Natural killer cell (primary cell): ENCODE results near the gene COL25A1. TPM values are rescaled to one million over a fixed set of nuclear protein-coding genes. Genes with fewer than 3 reads are reported as not detected.

Experiments
- ATAC-seq, 3 donors: fragments of 150-1000 bp in 2 of 3; fragments of 200-7000 bp in 1 of 3; cut with Tn5 transposase; 1 replicate in 1 of 3; 2 replicates in 2 of 3; pipeline ENCODE4 v1.10.0; 2021; ENCODE audit warnings: mild to moderate bottlenecking in 2 of 3, moderate library complexity in 2 of 3
- DNase-seq, 2 donors: peaks; one replicate each; pipeline versions ENCODE4 v3.0.0 to v3.0.0-alpha.2; 2013 to 2021; ENCODE audit warnings: mixed read lengths in 1 of 2
- H3K27ac ChIP-seq: one replicate; pipeline ENCODE4 v1.5.1; 2013; ENCODE audit warnings: mild to moderate bottlenecking, low read length
- H3K27me3 ChIP-seq: one replicate; pipeline ENCODE4 v1.6.1; 2013; ENCODE audit warnings: low read length; ENCODE audit not compliant: control insufficient read depth, insufficient read depth
- H3K36me3 ChIP-seq: one replicate; pipeline ENCODE4 v1.6.1; 2013; ENCODE audit warnings: low read length; ENCODE audit not compliant: control insufficient read depth, insufficient read depth
- H3K4me1 ChIP-seq: one replicate; pipeline ENCODE4 v1.6.1; 2013; ENCODE audit warnings: low read length; ENCODE audit not compliant: control insufficient read depth, insufficient read depth
- H3K4me3 ChIP-seq: one replicate; pipeline ENCODE4 v1.5.1; 2013; ENCODE audit warnings: low read length
- H3K9me3 ChIP-seq: one replicate; pipeline ENCODE4 v1.6.1; 2013; ENCODE audit warnings: low read length; ENCODE audit not compliant: control insufficient read depth, insufficient read depth
- H3K27ac Mint-ChIP-seq, 2 donors: one replicate each; pipeline ENCODE4 v1.8.0; 2022; ENCODE audit warnings: mild to moderate bottlenecking in 2 of 2, mixed read lengths in 2 of 2, moderate library complexity in 1 of 2
- H3K27me3 Mint-ChIP-seq, 2 donors: one replicate each; pipeline ENCODE4 v1.8.0; 2022; ENCODE audit warnings: low read depth in 2 of 2, mixed read lengths in 2 of 2
- H3K36me3 Mint-ChIP-seq: one replicate; pipeline ENCODE4 v1.8.0; 2022; ENCODE audit warnings: mixed read lengths
- H3K4me1 Mint-ChIP-seq, 2 donors: one replicate each; pipeline ENCODE4 v1.8.0; 2022; ENCODE audit warnings: mixed read lengths in 2 of 2
- H3K4me3 Mint-ChIP-seq: one replicate; pipeline ENCODE4 v1.8.0; 2022; ENCODE audit warnings: mild to moderate bottlenecking, moderate library complexity, mixed read lengths
- H3K9me3 Mint-ChIP-seq, 2 donors: one replicate each; pipeline ENCODE4 v1.8.0; 2022; ENCODE audit warnings: mixed read lengths in 2 of 2
- CTCF ChIP-seq: fragments of 200-600 bp; IDR thresholded peaks from one replicate; pipeline ENCODE4 v1.8.0; 2022; ENCODE audit warnings: antibody characterized with exemption
- WGBS: methylation state at CpG from one replicate; pipeline ENCODE4 v1.1.7; 2013; ENCODE audit warnings: missing lambda C conversion rate; ENCODE audit not compliant: insufficient coverage; 5-methylcytosine and 5-hydroxymethylcytosine counted together
- intact Hi-C: fragments of 100-400 bp; cut with micrococcal nuclease; formaldehyde crosslinking; loops from one replicate; pipeline ENCODE4 v1.14.2; 2022
- total RNA-seq, 4 donors: library from RNA; stranded (reverse); fragments of 120-200 nt in 1 of 4; gene quantifications; one replicate each; pipeline versions ENCODE4 v1.2.3 to v1.2.4, GENCODE V29; 2013 to 2022

Gene COL25A1
- total RNA-seq, 3 donors from 2014 or later (not counting 1 experiment from before 2014, with no cell fraction given), result 0.08 TPM; not detected in 2

GRCh38 chr4:108890484-108890881 lies 412.0 kb downstream of the COL25A1 start:
- Mint-ChIP-seq H3K27ac (no peak overlapping the region), H3K9me3 (no peaks in the 10 kb centered on the region), H3K4me3 (no peak overlapping the region), H3K36me3 (no peaks in the 10 kb centered on the region), H3K27me3 (peaks cover 0 to 6% of the 10 kb centered on the region in 2 donors), H3K4me1 (no peaks in the 10 kb centered on the region)
- H3K36me3 ChIP-seq, result no peaks in the 10 kb centered on the region
- no peak overlapping the region for H3K4me3 ChIP-seq
- no peak overlapping the region for H3K27ac ChIP-seq
- no peak for TF ChIP-seq CTCF
- H3K9me3 ChIP-seq, result no peaks in the 10 kb centered on the region
- H3K27me3 ChIP-seq, result no peaks in the 10 kb centered on the region
- intact Hi-C loops, result no loop called here
- ATAC-seq (no peak), DNase-seq (no peak)
- 50% methylated on average over 2 of the region's 2 CpGs for WGBS
- no peaks in the 10 kb centered on the region for H3K4me1 ChIP-seq

- Mint-ChIP-seq H3K4me3 (no peak overlapping the region), H3K9me3 (no peaks in the 10 kb centered on the region), H3K36me3 (no peaks in the 10 kb centered on the region), H3K27ac (no peak overlapping the region), H3K4me1 (no peaks in the 10 kb centered on the region), H3K27me3 (peaks cover 0 to 6% of the 10 kb centered on the region in 2 donors)
- 72% methylated on average over 8 of the region's 8 CpGs for WGBS
- no peak for ATAC-seq
- intact Hi-C loops, result no loop called here
- H3K36me3 ChIP-seq, result no peaks in the 10 kb centered on the region
- H3K27me3 ChIP-seq, result no peaks in the 10 kb centered on the region
- no peak for DNase-seq
- no peak overlapping the region for H3K4me3 ChIP-seq
- no peak for TF ChIP-seq CTCF
- no peak overlapping the region for H3K27ac ChIP-seq
- H3K9me3 ChIP-seq, result no peaks in the 10 kb centered on the region
- H3K4me1 ChIP-seq, result no peaks in the 10 kb centered on the region
These were observed 412.6 kb downstream of the COL25A1 start for GRCh38 chr4:108889696-108890483.

- no CpG with 5 or more reads among the region's 1 CpG for WGBS
- Mint-ChIP-seq H3K36me3 (no peaks in the 10 kb centered on the region), H3K4me1 (no peaks in the 10 kb centered on the region), H3K4me3 (no peak overlapping the region), H3K27ac (no peak overlapping the region), H3K9me3 (no peaks in the 10 kb centered on the region), H3K27me3 (peaks cover 0 to 6% of the 10 kb centered on the region in 2 donors)
- Histone ChIP-seq H3K4me1 (no peaks in the 10 kb centered on the region), H3K27me3 (no peaks in the 10 kb centered on the region), H3K27ac (no peak overlapping the region), H3K4me3 (no peak overlapping the region), H3K36me3 (no peaks in the 10 kb centered on the region), H3K9me3 (no peaks in the 10 kb centered on the region)
- ATAC-seq (no peak), DNase-seq (no peak)
- TF ChIP-seq CTCF, result no peak
- intact Hi-C loops, result no loop called here
These were observed 413.7 kb downstream of the COL25A1 start for GRCh38 chr4:108888769-108889168.

GRCh38 chr4:108887034-108887433 lies 415.4 kb downstream of the COL25A1 start:
- ATAC-seq (no peak), DNase-seq (no peak)
- H3K36me3 ChIP-seq, result no peaks in the 10 kb centered on the region
- H3K27me3 ChIP-seq, result no peaks in the 10 kb centered on the region
- Mint-ChIP-seq H3K27me3 (no peaks in the 10 kb centered on the region), H3K9me3 (no peaks in the 10 kb centered on the region), H3K36me3 (no peaks in the 10 kb centered on the region), H3K27ac (no peak overlapping the region), H3K4me3 (no peak overlapping the region), H3K4me1 (no peaks in the 10 kb centered on the region)
- H3K4me1 ChIP-seq, result no peaks in the 10 kb centered on the region
- no peak for TF ChIP-seq CTCF
- no peak overlapping the region for H3K27ac ChIP-seq
- 78% methylated on average over 5 of the region's 5 CpGs for WGBS
- no peaks in the 10 kb centered on the region for H3K9me3 ChIP-seq
- intact Hi-C loops, result no loop called here
- no peak overlapping the region for H3K4me3 ChIP-seq
